HG03280 (cell line): ENCODE measurements around the gene ZNF502.
"Not testable (repeated sequence)": the region's sequence is repeated elsewhere in the genome, so short reads cannot be mapped to it uniquely, and the experiment has no call there.

Experiments used
- ATAC-seq: cut with Tn5 transposase; IDR thresholded peaks from one replicate; pipeline ENCODE4 v1.9.1; 2021; ENCODE audit warnings: mild to moderate bottlenecking, moderate library complexity; ENCODE audit not compliant: unreplicated experiment

Gene ZNF502

DNA sequence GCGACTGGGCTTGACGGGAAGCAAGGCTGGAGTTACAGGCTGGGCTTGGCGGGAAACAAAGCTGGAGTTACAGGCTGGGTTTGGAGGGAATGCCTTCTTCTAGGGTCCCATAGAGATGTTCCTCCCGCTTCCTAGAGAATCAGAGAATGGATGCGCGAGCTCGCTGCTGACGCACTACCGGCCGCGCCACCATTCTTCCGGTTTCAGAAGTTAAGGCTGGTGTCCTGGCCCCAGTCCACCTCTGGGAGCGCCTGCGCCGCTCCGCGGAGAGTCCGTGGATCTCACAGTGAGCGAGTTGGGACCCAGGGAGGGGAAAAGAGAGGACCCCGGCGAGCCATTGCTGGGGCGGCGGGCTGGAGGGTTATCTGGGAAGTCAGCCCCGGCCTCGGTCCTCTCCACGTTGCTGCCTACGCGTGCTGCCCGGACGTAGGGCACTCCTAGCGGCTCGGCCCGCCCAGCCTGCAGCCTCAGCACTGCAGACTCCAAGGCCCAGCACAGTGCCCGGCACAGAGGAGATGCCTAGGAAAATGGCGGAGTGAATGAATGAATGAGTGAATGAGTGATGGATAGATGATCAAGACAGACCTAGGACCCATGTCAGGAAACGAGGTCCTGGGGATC lies at the start of gene ZNF502:
Gene ZNF502, plus strand, starts transcription at position 206 of the 621 bp plus-strand sequence. CDS start 7,602 bp downstream, outside the sequence.
- no peak for ATAC-seq

DNA sequence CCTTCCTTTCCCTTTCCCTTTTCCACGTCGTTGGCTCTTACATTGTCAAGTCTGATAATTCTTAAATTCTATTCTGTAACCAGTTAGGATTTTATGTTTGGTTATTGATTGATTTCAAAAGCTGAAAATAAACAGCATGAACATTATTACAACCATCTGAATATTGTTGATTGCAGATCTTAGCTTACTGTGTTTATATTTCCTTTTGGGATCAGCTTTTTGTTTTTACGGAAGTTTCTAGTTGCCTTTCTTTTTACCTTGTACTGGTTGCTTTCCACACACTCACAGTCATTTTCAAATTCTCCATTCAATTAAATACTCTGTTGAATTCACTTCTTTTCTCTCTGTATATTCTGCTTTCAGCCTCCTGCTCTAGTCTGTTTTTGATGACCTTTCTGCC lies 47.3 kb upstream of the ZNF502 start:
- no peak for ATAC-seq

DNA sequence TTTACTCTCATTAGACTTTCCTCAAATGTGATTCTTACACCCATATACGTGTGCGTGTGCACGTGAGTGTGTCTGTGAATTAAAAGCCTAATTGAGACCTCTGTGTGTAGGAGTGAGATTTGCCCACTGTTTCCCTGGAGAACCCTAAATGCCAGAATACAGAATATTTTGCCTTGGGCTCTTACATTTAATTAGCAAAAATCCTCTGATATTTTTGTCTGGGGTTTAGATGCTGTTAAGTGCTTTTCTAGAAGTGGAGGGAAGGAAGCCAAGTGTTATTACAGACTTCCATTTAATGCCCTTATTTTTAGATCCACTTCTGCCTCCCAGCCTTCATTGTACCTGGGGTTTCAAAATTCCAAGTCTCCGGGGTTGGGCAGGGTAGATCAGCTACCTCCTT lies 46.1 kb upstream of the ZNF502 start:
- no peak for ATAC-seq

DNA sequence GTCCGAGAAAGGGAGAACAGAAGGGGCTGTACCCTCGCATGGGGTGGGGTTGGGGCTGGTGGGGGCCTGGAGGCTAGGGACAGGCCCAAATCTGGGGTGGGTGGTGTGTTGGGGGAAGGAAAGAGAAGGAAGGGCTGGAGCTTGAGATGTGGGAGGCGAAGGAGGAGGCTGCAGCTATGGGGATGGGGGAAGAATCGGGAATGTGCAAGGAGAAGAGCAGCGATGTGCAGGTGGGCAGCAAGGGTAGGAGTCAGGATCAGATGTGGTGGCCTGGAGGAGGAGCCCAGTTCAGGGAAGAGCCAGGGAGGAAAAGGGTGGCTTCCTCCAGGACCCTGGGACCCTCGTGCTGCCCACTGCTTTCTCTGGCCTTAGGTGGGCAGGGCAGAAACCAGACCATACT lies 42.7 kb upstream of the ZNF502 start:
- ATAC-seq, result no peak

DNA sequence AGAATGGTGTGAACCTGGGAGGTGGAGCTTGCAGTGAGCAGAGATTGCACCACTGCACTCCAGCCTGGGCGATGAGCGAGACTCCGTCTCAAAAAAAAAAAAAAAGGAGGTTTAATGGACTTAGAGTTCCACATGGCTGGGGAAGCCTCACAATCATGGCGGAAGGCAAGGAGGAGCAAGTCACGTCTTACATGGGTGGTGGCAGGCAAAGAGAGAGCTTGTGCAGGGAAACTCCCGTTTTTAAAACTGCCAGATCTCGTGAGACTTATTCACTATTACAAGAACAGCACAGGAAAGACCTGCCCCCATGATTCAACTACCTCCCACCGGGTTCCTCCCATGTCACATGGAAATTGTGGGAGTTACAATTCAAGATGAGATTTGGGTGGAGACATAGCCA lies 39.0 kb upstream of the ZNF502 start:
- ATAC-seq, result not testable (repeated sequence)

DNA sequence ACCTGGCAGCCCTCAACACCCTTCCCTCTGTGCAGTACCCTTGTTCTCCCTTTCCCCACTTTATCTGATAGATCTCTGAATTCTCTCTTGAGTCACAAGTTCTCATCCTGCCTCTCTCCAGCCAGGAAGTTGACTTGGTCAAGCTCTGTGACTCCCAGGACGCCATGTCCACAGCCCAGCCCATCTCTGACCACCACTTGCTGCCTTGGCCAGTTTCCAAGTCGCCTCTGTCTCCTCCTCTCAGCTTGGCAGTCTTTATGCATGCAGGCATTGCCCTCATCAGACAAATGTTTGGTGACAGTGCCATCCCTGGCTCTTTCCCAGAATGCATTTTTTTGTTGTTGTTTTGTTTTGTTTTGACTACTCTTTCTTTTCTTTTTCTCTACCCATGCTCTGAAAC lies 38.2 kb upstream of the ZNF502 start:
- no peak for ATAC-seq

DNA sequence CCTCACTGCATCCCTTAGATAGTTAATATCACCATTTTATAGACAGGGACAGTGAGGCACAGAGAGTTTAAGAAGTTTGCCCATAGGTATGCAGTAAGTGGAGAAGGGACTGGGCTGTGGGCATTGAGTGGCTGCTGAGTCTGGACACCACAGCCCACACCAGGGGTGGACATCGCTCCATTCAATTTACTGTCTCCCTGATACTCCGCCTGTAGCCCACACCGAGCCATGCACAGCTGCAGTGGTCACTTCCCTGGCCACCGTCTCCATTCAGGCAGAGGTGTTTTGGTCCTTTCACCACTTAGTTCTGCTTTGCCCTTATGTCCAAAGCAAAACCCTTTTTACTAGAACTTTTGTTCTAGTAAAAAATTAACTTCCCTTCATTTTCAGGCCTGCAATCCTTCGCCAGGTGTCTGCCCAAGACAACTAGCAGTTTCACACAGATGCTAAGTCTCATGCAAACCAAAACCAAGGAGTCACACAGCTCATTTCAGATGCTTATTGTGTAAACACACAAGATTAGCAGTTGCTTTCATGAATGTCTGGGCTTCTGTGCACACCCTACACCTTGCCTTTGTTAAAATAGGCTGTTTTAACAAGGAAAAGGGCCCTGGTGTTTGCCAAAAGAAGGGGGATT lies 33.9 kb upstream of the ZNF502 start:
- no peak for ATAC-seq

DNA sequence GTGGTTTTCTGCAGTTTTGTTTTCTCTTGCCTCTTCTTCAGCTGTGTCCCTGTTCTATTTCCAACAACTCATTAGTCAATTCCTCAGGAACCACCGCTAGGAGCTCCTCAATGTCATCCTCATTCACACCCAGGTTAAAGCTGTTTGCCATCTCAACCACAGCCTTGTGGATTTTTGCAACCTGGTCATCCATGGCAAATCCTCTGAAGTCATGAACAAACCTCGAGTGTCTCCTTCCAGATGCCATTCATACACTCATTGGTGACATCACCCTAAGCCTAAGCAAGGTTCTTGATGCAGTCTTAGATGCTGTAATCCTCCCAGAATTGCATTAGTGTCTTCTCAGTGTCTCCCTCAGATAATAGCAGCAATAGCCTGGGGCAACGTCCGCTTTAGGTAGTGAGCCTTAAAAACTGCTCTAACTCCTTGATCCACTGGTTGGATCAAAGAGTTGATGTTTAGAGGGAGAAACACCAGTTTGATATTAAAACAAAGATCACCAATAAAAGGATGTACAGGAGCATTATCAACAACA lies 31.5 kb upstream of the ZNF502 start:
- ATAC-seq, result no peak

DNA sequence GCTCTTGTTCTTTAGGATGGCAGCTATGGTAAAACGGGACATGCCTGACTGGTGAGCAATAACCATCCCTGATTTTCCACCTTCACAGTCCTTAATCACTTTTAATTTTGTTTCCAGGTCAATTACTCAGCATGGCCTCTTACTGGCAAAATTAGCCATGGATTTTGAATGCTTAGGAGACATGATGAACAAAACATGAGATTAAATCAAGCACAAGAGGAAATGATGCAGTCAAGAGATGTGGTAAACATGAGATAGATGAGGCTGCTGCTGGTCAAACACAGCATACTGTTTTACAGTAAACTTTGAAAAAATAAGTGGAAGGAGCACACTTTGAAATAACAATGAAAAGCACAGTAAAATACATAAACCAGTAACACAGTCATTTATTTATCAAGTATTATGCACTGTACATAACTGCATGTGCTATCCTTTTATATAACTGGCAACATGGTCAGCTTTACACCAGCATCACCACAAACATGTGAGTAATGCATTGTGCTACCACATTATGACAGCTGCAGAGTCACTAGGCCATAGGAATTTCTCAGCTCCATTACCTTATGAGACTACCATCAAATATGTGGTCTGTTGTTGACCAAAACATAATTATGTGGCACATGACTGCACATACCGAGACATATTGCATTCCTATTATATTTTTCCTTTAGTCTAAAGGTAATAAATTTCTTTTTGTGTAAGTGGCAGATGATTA lies 30.1 kb upstream of the ZNF502 start:
- no peak for ATAC-seq

DNA sequence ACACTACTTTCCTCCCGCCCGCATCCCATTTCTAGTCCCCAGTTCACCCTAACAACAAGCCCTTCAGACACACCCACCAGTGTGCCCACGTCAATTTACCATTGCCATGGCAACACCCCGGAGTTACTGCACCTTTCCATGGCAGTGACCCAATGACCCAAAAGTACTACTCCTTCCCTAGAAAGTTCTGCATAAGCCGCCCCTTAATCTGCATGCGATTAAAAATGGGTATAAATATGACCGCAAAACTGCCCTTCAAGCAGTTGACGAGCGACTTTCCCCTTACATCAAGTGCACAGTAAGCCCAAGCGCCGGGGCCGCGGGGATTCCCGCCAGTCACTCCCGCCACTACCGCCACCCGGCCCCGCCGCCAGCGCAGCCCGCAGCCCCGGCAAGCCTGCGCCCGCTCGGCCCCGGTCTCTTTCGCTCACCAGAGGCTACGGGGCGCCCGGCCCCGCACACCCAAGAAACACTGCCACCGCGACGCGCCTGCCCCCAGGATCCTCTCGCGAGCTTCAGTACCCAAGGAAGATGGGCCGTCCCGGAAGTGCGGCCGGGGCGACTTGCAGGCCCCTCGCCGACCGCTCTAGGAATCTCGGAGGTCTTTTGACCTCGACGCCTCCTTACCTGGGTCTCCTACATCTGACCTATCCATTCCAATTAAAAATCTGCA lies 27.2 kb upstream of the ZNF502 start:
- ATAC-seq, result peak; percentile 86

DNA sequence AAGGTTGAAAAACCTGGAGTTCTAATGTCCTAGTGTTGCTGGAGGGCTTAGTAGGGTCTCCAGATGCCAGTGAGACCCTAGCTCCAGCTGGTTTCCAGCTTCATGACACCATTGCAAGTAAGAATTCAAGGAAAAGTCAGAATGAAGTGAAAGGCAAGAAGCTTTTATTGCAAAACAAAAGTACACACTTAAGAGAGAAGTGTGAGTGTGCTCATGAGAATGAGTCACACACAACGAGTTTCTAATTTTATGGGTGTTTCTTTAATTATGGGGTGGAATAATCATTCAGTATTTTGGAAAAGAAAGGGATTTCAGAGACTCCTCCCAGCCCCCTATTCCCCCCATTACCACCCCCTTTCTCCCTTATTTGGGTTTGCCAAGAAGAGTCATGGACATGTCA lies 24.6 kb upstream of the ZNF502 start:
- ATAC-seq, result no peak

DNA sequence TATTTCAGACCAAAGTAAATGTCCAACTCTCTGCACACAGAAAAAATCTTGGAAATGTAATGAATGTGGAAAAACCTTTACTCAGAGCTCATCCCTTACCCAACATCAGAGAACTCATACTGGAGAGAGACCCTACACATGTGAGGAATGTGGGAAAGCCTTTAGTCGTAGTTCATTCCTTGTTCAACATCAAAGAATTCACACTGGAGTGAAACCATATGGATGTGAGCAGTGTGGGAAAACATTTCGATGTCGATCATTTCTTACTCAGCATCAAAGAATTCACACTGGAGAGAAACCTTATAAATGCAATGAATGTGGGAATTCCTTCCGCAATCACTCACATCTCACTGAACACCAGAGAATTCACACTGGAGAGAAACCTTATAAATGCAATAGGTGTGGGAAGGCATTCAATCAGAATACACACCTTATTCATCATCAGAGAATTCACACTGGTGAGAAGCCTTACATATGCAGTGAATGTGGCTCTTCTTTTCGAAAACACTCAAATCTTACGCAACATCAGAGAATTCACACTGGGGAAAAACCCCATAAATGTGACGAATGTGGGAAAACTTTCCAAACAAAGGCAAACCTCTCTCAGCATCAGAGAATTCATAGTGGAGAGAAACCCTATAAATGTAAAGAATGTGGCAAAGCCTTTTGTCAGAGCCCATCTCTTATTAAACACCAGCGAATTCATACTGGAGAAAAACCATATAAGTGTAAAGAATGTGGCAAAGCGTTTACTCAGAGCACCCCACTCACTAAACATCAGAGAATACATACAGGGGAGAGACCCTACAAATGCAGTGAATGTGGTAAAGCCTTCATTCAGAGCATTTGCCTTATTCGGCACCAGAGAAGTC lies 9.0 kb downstream of the ZNF502 start:
- ATAC-seq, result no peak

DNA sequence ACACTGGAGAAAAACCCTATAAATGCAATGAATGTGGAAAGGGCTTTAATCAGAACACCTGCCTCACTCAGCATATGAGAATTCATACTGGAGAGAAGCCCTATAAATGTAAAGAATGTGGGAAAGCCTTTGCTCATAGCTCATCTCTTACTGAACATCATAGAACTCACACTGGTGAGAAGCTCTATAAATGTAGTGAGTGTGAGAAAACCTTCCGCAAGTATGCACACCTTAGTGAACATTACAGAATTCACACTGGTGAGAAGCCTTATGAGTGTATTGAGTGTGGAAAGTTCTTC lies 9.6 kb downstream of the ZNF502 start:
- no peak for ATAC-seq

DNA sequence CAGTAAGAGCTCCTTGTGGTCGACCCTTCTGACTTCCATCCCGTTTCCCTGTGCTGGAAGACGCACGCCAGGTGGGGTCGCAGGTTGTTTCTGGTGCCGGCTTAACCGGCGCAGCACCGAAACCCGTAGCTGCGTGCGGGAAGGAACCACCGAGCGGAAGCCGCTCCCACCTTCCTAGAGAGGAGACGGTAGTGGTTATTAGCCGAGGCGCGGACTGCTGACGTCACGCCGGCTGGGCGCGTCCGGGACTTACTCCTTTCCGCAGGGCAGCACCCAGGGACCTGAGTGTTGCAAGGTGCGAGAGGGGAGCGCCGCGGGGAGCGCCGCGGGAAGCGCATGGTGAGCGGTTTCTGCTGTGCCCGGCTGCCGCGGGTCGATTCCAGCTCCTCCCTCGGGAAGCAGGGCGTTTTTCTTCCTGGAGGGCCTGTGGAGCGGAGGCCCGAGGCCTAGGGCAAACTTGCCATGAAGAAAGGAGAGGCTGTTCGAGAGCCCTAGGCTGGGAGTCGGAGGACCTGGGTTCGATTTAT lies 17.0 kb downstream of the ZNF502 start, which contains the start of gene ZNF501:
Gene ZNF501, plus strand, starts transcription at position 252 of the 527 bp plus-strand sequence. CDS start 4,787 bp downstream, outside the sequence.
- peak; percentile 91 for ATAC-seq

DNA sequence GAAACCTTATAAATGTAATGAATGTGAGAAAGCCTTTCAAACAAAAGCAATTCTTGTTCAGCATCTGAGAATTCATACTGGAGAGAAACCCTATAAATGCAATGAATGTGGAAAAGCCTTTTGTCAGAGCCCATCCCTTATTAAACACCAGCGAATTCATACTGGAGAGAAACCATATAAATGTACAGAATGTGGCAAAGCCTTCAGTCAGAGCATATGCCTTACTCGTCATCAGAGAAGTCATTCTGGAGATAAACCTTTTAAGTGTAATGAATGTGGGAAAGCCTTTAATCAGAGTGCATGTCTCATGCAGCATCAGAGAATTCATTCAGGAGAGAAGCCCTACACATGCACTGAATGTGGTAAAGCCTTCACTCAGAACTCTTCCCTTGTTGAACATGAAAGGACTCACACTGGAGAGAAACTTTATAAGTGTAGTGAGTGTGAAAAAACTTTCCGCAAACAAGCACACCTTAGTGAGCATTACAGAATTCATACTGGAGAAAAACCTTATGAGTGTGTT lies 22.2 kb downstream of the ZNF502 start:
- ATAC-seq, result no peak

DNA sequence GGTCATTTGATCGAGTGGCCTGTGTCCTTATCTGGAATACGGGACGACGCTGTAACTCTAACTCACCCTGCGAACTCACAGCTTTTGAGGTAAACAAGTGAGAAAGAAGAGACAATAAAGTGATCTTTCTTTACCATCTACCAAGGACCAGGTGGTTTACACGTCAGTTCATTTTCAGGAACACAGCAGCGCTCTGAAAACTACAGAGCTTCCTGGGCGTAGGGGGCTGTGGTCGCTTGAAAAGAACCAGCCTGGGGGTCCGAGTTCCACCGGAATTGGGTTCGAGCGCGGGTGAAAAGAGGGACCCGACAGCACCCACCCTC lies 48.6 kb downstream of the ZNF502 start:
- ATAC-seq, result no peak

DNA sequence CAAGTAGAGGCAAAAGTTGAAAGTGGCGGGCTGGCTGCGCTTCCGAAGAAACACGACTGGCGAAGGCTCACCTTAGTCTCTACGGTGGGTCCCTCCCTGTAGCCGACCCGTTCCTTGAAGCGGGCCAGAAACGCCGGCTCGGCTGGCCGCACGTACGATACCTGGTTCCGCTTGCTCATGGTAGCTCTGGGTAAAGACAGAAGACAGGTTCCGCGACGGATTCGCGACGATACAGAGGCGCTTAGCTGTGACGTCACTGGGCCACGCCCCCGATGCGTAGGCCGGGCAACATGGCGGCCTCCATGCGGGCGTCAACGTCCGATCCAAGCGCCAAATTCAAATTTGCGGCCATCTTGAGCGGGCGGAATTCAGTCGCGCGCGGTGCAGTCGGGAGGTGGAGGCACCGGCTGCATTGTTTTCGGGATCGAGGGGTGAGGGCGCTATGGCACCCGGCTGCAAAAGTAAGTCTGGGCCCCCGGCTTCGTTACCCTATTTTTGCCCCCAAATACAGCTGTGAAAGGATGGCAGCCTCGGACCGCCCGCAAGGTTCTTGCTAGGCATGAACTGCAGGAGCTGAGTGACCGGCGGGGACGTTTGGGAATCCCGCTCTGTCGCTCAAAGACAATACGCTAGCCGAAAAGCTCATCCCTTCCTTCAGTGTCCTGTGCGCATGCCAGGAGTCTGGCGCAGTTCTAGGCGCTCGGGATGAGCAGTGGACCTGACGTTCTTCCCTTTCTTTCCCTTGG lies 49.1 kb downstream of the ZNF502 start, which contains the start of the genes KIAA1143 and KIF15:
Gene KIAA1143, minus strand, starts transcription at position 196 of the 746 bp plus-strand sequence. Its CDS starts 17 bp downstream, at position 179.
Gene KIF15, plus strand, starts transcription at position 371 of the 746 bp plus-strand sequence. Its CDS starts 72 bp downstream, at position 443.
- peak; percentile 92 for ATAC-seq

DNA sequence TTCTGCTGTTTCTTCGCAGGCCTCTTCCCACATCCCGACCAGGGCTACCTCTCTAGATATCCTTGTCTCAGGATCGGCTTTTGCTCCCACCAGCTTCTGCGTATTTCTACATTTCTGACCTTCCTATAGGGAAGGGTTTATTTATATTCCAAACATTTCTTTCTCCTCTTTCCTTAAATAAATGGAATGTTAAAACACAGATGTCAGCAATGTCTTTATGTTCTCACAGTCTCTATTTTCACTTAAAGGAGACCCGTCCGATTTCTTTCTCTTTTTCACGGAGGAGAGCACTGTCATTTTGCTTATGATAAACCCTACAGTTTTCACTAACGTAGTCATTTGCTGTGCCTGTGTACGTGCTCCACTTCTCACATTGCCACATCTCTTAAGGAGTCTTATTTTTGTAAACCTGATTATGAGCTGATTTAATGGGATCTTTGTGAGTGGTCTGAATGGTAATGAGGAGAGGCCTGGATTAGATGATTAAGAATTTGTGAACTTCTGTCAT lies 49.8 kb downstream of the ZNF502 start:
- ATAC-seq, result peak; percentile 1

DNA sequence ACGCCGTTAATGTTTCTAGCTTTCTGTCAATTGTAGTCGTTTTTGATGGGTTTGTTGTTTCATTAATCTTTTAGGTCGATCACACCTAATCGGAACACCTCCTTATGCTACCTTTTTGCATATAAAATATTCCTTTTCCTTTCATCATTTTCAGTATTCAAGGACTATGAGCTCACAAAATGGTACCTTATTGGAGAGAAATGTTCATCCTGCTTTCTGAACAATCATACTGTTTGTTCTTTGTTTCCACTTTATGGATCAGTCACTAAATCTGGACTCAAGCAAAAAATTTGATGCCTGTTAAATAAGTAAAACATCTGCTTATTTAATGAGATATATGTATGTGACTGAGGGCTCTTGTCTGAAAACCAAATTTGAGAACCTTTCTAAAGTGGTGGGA lies 50.2 kb downstream of the ZNF502 start:
- ATAC-seq, result no peak
